Right atrium auricular region (tissue), 2 donors: ENCODE measurements around the gene PNMA6E. TPM values are rescaled to one million over a fixed set of nuclear protein-coding genes. Genes with fewer than 3 reads are reported as not detected.
A peak's percentile ranks its signal among the peaks of the same experiment; 100 is the strongest.

Experiments
- DNase-seq: peaks from one replicate; pipeline ENCODE4 v3.0.0-alpha.2; 2019; ENCODE audit warnings: low spot score
- H3K27ac ChIP-seq, 2 donors: fragments of 200-600 bp; sonication (generic); 1 replicate in 1 of 2; 2 replicates in 1 of 2; pipeline ENCODE4 v1.5.1; 2016 to 2019
- H3K27me3 ChIP-seq, 2 donors: fragments of 200-600 bp; sonication (generic); one replicate each; pipeline versions ENCODE4 v1.5.1 to v1.6.0; 2017 to 2019
- H3K36me3 ChIP-seq: fragments of 200-600 bp; sonication (generic); one replicate; pipeline ENCODE4 v1.5.1; 2016
- H3K4me1 ChIP-seq, 2 donors: fragments of 200-600 bp; sonication (generic); one replicate each; pipeline versions ENCODE4 v1.5.1 to v1.6.0; 2017 to 2019
- H3K4me3 ChIP-seq, 2 donors: fragments of 200-600 bp; sonication (generic); 1 replicate in 1 of 2; 2 replicates in 1 of 2; pipeline ENCODE4 v1.5.1; 2017 to 2019; ENCODE audit warnings: mild to moderate bottlenecking in 1 of 2, moderate library complexity in 1 of 2
- H3K9me3 ChIP-seq, 2 donors: fragments of 200-600 bp; sonication (generic); one replicate each; pipeline ENCODE4 v1.5.1; 2019
- total RNA-seq, 2 donors: library from RNA; depleted of rRNA; stranded (reverse); fragments of >200 nt; gene quantifications; one replicate each; pipeline ENCODE4 v1.1.0, GENCODE V29; 2016
- TF ChIP-seq, protein P1 (sequence below), 2 donors: fragments of 200-600 bp; sonication (generic); IDR thresholded peaks; one replicate each; pipeline ENCODE4 v1.5.1; 2019; ENCODE audit warnings: antibody characterized with exemption in 2 of 2

The PNMA6E gene
- total RNA-seq, 2 donors from 2014 or later: not detected

DNA sequence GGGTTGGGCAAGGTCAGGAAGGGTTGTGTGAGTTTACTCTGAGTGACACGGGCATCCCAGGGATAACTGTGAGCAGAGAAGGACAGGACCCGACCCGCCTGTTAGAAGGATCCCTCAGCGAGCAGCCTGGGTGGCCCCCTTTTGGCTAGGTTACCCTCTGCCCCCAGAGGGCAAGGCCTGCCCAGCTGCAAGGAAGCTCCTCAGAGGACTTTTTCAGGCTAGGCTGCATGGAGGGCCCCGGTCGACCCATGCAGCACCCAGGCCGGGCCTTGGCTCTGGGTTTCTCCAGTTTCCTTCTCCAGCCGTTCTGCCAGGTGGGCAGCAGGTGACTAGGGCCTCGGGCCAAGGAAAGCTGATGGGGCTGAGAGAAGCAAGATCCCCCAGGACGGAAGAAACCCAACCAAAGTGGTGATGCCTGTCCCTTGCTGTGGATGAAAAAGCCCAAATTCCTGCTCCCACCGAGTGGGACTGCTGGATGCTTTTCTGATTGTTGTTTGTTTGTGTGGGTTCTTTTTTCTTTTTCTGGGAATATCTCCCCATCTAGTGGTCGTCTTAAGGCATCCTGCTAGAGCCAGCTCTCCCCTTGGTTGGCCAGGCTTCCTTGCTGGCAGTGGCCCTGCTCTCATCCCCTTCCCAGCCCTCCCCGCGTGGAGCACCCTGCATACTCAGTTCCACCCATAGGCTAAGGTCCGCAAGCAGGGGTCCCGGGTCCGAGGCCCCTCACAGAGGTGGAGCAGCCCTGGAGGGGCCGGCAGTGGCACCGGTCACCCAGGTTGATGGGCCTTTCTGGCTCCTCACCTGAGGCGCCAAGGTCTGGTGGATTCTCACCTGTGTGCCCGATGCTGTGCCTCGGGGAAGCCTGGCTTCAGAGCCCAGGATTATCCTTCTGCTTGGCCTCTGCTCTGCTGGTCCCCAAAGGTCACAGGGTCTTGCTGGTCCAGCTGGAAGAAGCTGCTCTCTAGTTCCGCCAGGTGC, 11.9 kb upstream of the PNMA6E start:
- H3K9me3 ChIP-seq: no peaks in the 10 kb centered on the region
- TF ChIP-seq, protein P1, sequence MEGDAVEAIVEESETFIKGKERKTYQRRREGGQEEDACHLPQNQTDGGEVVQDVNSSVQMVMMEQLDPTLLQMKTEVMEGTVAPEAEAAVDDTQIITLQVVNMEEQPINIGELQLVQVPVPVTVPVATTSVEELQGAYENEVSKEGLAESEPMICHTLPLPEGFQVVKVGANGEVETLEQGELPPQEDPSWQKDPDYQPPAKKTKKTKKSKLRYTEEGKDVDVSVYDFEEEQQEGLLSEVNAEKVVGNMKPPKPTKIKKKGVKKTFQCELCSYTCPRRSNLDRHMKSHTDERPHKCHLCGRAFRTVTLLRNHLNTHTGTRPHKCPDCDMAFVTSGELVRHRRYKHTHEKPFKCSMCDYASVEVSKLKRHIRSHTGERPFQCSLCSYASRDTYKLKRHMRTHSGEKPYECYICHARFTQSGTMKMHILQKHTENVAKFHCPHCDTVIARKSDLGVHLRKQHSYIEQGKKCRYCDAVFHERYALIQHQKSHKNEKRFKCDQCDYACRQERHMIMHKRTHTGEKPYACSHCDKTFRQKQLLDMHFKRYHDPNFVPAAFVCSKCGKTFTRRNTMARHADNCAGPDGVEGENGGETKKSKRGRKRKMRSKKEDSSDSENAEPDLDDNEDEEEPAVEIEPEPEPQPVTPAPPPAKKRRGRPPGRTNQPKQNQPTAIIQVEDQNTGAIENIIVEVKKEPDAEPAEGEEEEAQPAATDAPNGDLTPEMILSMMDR (IDR thresholded peaks at IDR 0.05): no peak
- no peak overlapping the region for H3K27ac ChIP-seq
- H3K36me3 ChIP-seq: no peaks in the 10 kb centered on the region
- no peak for DNase-seq
- H3K4me1 ChIP-seq: peaks cover 0 to 7% of the 10 kb centered on the region in 2 donors
- H3K4me3 ChIP-seq: no peak overlapping the region
- no peaks in the 10 kb centered on the region for H3K27me3 ChIP-seq

DNA sequence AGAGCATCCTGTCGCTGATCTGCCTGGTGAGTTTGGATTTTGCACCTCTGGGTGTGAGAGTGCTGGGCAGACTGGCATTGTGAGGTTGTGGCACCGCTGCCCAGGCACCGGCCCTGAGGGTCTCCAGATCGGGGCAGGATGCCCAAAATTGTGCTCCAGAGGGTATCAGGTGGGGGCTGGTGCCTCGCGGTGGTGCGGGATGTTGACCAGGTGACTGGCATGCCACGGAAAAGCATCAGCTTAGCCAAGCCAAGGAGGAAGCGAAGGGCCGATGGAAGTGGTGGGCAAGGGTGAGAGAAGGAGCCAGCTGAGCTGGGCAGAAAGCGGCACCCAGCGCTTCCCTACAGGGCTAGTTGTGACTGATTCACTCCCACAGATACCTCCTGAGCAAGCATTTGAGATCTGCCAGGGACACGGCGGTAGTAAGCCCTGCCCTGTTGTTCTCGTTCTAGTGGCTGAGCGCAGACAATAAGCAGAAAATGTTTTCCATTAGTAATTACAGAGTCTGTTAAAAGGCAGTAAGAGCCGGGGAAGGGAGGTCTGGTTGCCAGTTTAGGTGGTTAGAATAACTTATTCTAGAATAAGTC, 10.9 kb upstream of the PNMA6E start:
- H3K4me3 ChIP-seq: peak overlapping the region; percentile 46 to 53
- no peaks in the 10 kb centered on the region for H3K36me3 ChIP-seq
- TF ChIP-seq, protein P1 (IDR thresholded peaks at IDR 0.05): no peak
- DNase-seq: no peak
- H3K27ac ChIP-seq: no peak overlapping the region
- H3K27me3 ChIP-seq: no peaks in the 10 kb centered on the region
- peaks cover 0 to 7% of the 10 kb centered on the region in 2 donors for H3K4me1 ChIP-seq
- H3K9me3 ChIP-seq: no peaks in the 10 kb centered on the region

DNA sequence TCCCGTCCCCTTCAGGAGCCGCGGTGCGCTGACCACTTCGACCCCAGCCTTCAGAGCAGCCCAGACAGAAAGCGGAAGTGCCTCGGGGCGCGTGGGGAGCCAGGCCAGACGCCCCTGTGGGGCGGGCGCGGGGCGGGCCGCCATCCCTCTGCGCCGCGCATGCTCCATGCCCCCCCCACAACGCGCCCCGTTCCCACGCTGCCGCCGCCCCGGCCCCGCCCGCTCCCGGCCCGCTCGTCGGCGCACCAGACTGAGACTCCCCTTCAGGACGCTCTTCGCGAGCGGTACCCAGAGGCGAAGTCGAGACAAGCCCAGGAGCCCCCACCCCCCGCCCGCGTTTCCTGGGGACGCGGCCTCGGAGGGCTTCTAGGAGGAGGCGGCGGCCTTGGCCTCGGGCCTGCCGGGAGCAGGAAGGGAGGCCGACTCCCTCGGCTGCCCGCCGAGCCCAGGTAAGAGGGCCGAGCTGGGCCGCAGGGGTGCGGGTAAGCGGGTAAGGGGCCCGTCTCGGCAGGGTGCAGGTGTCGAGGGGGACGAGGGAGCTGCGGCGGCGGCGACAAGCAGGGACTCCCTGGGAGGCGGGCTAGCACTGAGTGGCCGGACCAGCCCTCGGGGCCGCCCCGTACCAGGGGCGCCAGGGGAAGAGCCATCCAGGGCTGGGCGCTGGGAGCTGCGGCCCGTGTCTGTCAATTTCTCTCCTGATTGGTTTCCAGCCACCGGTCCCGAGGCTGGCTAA, 10.3 kb upstream of the PNMA6E start, which contains the start of gene ZFP92:
TSS of gene ZFP92 (plus strand) at position 218 of the 733 bp plus-strand sequence. CDS start 6,851 bp downstream, outside the sequence.
- peaks cover 0 to 7% of the 10 kb centered on the region in 2 donors for H3K4me1 ChIP-seq
- no peak for DNase-seq
- peak within 1 kb of the TSS in 1 of 2 donors; percentile 29 for H3K27ac ChIP-seq
- no peaks in the 10 kb centered on the region for H3K36me3 ChIP-seq
- TF ChIP-seq, protein P1 (IDR thresholded peaks at IDR 0.05): no peak
- H3K27me3 ChIP-seq: no peaks in the 10 kb centered on the region
- no peaks in the 10 kb centered on the region for H3K9me3 ChIP-seq
- peak within 1 kb of the TSS; percentile 46 to 53 for H3K4me3 ChIP-seq

DNA sequence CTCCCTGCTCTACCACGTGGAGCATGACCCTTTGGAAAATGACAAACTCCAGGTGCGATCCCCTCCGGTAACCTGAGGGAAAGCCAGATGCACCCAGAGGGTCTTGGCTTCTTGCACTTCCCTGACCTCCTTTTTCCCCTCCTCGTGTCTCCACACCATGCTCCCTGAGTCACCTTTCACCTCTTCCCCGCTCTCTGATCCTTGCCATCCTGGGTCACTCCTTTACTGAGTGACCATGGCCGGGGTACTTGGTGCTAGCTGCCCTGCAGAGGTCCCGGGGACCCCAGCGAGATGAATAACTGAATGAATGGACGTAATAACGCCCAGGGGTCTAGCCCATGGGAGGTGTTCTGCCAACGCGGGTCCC, 9.7 kb upstream of the PNMA6E start:
- TF ChIP-seq, protein P1 (IDR thresholded peaks at IDR 0.05): no peak
- no peaks in the 10 kb centered on the region for H3K36me3 ChIP-seq
- H3K27ac ChIP-seq: no peak overlapping the region
- no peaks in the 10 kb centered on the region for H3K27me3 ChIP-seq
- DNase-seq: no peak
- H3K4me3 ChIP-seq: peak overlapping the region in 1 of 2 donors; percentile 53
- no peaks in the 10 kb centered on the region for H3K9me3 ChIP-seq
- H3K4me1 ChIP-seq: peaks cover 0 to 7% of the 10 kb centered on the region in 2 donors

DNA sequence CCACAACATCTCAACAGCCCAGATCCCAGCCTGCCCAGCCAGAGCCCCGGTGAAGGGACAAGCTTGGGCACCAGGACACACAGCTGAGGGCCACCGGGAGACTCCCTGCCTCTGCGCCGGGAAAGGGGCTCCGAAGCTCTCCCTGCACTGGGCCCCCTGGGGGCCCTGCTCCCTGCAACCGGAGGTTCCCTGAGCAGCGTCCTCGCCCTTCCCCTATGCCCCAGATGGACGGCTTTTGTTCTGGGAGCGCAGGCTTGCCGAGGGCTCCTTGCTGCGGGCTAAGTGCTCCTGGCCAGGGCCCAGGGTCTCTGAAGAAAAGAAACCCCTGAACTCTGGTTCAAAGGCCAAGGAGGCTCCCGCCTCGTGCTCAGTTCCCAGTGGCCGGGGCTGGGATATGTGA, 9.2 kb upstream of the PNMA6E start:
- no peak for DNase-seq
- no peaks in the 10 kb centered on the region for H3K27me3 ChIP-seq

More for the DNA sequence above, 9.2 kb upstream of the PNMA6E start:
- TF ChIP-seq, protein P1 (IDR thresholded peaks at IDR 0.05): no peak
- H3K9me3 ChIP-seq: no peaks in the 10 kb centered on the region
- no peak overlapping the region for H3K27ac ChIP-seq
- H3K4me3 ChIP-seq: no peak overlapping the region
- H3K4me1 ChIP-seq: peaks cover 0 to 7% of the 10 kb centered on the region in 2 donors
- H3K36me3 ChIP-seq: no peaks in the 10 kb centered on the region
